ENCODE measurements around the gene SMCO2. TPM values are rescaled to one million over a fixed set of nuclear protein-coding genes. Genes with fewer than 3 reads are reported as not detected.

Gene SMCO2
- polyA plus RNA-seq, 3 donors = 17.4 TPM; not detected in 2

DNA sequence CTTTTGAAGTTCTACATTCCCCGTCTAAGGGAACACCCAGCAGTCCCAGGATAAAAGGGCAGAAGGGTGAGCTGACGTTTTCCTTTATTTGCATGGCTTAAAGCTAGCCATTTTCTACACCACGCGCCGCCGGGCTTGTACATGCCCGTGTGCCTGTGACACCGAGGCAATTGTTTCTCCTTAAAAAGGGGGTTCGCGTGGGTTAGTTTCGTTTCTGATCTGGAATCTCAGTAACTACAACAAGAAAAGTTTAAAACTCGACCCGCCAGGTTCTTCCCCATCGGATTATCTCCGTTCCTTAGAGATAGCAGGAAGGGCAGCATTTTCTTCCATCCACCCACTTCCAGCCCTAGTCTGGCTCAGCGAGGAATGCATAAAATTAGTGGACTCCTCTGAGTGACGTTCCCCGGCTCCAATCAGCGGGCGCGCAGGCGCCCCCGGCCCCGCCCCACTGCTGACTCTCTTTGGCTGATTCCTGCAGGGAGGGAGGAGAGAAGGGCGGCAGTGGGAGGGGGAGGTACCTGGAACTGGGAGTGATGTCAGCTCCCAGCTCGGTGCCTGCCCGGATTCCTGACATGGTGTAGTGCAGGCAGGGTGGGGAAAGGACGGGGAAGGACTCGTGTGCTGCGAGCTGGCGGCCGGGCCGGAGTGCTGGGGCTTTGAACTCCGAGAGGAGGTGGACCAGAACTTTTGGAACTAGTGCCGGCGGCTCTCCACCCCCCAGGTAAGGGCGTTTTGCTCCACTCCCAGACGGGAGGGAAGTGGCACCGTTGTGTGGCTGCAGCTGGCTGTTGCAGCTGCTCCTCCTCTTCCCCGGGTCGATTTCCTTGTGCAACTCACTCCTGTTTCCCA lies 77.3 kb downstream of the SMCO2 start, which contains the start of gene PPFIBP1:
Gene PPFIBP1 (plus strand): TSS at position 565 of the 852 bp plus-strand sequence. CDS start 109,191 bp downstream, outside the sequence.
- peak within 1 kb of the TSS; percentile 81 for H3K4me2 ChIP-seq (replicated peaks; ENCODE audit: extremely low read depth, low read length, poor library complexity, severe bottlenecking)
- no peaks in the 10 kb centered on the region for H4K20me1 ChIP-seq (ENCODE audit: insufficient read depth, low read length)
- TF ChIP-seq, protein P1, sequence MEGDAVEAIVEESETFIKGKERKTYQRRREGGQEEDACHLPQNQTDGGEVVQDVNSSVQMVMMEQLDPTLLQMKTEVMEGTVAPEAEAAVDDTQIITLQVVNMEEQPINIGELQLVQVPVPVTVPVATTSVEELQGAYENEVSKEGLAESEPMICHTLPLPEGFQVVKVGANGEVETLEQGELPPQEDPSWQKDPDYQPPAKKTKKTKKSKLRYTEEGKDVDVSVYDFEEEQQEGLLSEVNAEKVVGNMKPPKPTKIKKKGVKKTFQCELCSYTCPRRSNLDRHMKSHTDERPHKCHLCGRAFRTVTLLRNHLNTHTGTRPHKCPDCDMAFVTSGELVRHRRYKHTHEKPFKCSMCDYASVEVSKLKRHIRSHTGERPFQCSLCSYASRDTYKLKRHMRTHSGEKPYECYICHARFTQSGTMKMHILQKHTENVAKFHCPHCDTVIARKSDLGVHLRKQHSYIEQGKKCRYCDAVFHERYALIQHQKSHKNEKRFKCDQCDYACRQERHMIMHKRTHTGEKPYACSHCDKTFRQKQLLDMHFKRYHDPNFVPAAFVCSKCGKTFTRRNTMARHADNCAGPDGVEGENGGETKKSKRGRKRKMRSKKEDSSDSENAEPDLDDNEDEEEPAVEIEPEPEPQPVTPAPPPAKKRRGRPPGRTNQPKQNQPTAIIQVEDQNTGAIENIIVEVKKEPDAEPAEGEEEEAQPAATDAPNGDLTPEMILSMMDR (IDR thresholded peaks at IDR 0.05) = no peak
- peak within 1 kb of the TSS; percentile 97 for H2AFZ ChIP-seq (ENCODE audit: insufficient read depth, low read depth, low read length, poor library complexity, severe bottlenecking)
- 0% methylated on average over 25 of the region's 41 CpGs for WGBS (ENCODE audit: insufficient coverage)
- H3K27me3 ChIP-seq (ENCODE audit: control insufficient read depth in 2 of 2, insufficient read depth in 2 of 2, low read length in 2 of 2) = no peaks in the 10 kb centered on the region
- peak within 1 kb of the TSS; percentile 61 for H3K9ac ChIP-seq (ENCODE audit: insufficient read depth, low read length, poor library complexity, severe bottlenecking)
- peaks cover 18 to 23% of the 10 kb centered on the region in 2 donors for H3K4me1 ChIP-seq (ENCODE audit: control insufficient read depth in 1 of 2, insufficient read depth in 2 of 2, low read length in 2 of 2)
- no peaks in the 10 kb centered on the region for H3K36me3 ChIP-seq (replicated peaks in 1 of 2; ENCODE audit: control insufficient read depth in 1 of 2, insufficient read depth in 2 of 2, low read length in 2 of 2)
- Mint-ChIP-seq H3K4me1 (peaks cover 26% of the 10 kb centered on the region), H3K27me3 (ENCODE audit: low read depth in 3 of 3) (peaks cover 0 to 4% (median 0%) of the 10 kb centered on the region in 3 donors), H3K36me3 (no peaks in the 10 kb centered on the region), H3K27ac (peak within 1 kb of the TSS; percentile 73 to 89 (median 84)), H3K4me3 (peak within 1 kb of the TSS; percentile 95 to 98), H3K9me3 (peaks cover 0 to 2% (median 0%) of the 10 kb centered on the region in 7 donors)
- DNase-seq = peak; percentile 90 to 91 (median 91)
- H3K4me3 ChIP-seq (replicated peaks in 1 of 3; ENCODE audit: low read depth in 2 of 3, low read length in 3 of 3) = peak within 1 kb of the TSS; percentile 78 to 98 (median 88)
- H3K27ac ChIP-seq (ENCODE audit: low read depth in 1 of 2, low read length in 2 of 2) = peak within 1 kb of the TSS in 1 of 2 donors; percentile 74
- intact Hi-C loops (cut with micrococcal nuclease) = no loop called here
- no peaks in the 10 kb centered on the region for H3K79me2 ChIP-seq (ENCODE audit: insufficient read depth, low read length)
- no peaks in the 10 kb centered on the region for H3K9me3 ChIP-seq (replicated peaks in 1 of 2; ENCODE audit: control insufficient read depth in 1 of 2, insufficient read depth in 1 of 2, low read length in 2 of 2)

- Histone ChIP-seq H3K4me1 (ENCODE audit: control insufficient read depth in 1 of 2, insufficient read depth in 2 of 2, low read length in 2 of 2) (peaks cover 18 to 23% of the 10 kb centered on the region in 2 donors), H2AFZ (ENCODE audit: insufficient read depth, low read depth, low read length, poor library complexity, severe bottlenecking) (peak overlapping the region; percentile 97), H3K27me3 (ENCODE audit: control insufficient read depth in 2 of 2, insufficient read depth in 2 of 2, low read length in 2 of 2) (no peaks in the 10 kb centered on the region), H3K9me3 (replicated peaks in 1 of 2; ENCODE audit: control insufficient read depth in 1 of 2, insufficient read depth in 1 of 2, low read length in 2 of 2) (no peaks in the 10 kb centered on the region), H3K79me2 (ENCODE audit: insufficient read depth, low read length) (no peaks in the 10 kb centered on the region), H4K20me1 (ENCODE audit: insufficient read depth, low read length) (no peaks in the 10 kb centered on the region), H3K27ac (ENCODE audit: low read depth in 1 of 2, low read length in 2 of 2) (no peak overlapping the region), H3K4me3 (replicated peaks in 1 of 3; ENCODE audit: low read depth in 2 of 3, low read length in 3 of 3) (peak overlapping the region; percentile 78 to 98 (median 88)), H3K36me3 (replicated peaks in 1 of 2; ENCODE audit: control insufficient read depth in 1 of 2, insufficient read depth in 2 of 2, low read length in 2 of 2) (no peaks in the 10 kb centered on the region), H3K4me2 (replicated peaks; ENCODE audit: extremely low read depth, low read length, poor library complexity, severe bottlenecking) (peak overlapping the region; percentile 81), H3K9ac (ENCODE audit: insufficient read depth, low read length, poor library complexity, severe bottlenecking) (peak overlapping the region; percentile 61)
- WGBS (ENCODE audit: insufficient coverage) = no CpG with 5 or more reads among the region's 8 CpGs
- intact Hi-C loops (cut with micrococcal nuclease) = no loop called here
- no peak for DNase-seq
- TF ChIP-seq, protein P1 (IDR thresholded peaks at IDR 0.05) = no peak
- peaks cover 0 to 2% (median 0%) of the 10 kb centered on the region in 7 donors for H3K9me3 Mint-ChIP-seq
- peak overlapping the region; percentile 95 to 98 for H3K4me3 Mint-ChIP-seq
- H3K27me3 Mint-ChIP-seq (ENCODE audit: low read depth in 3 of 3) = peaks cover 0 to 4% (median 0%) of the 10 kb centered on the region in 3 donors
- no peaks in the 10 kb centered on the region for H3K36me3 Mint-ChIP-seq
- H3K27ac Mint-ChIP-seq = peak overlapping the region in 3 of 7 donors; percentile 20 to 85 (median 85)
- peaks cover 26% of the 10 kb centered on the region for H3K4me1 Mint-ChIP-seq
Observed at GRCh38 chr12:27524494-27524835, 77.9 kb downstream of the SMCO2 start.
